ENCODE data around the gene MUS81. TPM values are rescaled to one million over a fixed set of nuclear protein-coding genes. Genes with fewer than 3 reads are reported as not detected.

MUS81 gene
- total RNA-seq, 5 donors from 2014 or later (not counting 1 experiment from before 2014, with no cell fraction given): 55.5 to 118 (median 95.6) TPM

GRCh38 chr11:65883786-65884715, 23.8 kb downstream of the MUS81 start:
- H3K27me3 ChIP-seq (replicated peaks in 1 of 2; ENCODE audit: control insufficient read depth in 2 of 2, extremely low read depth in 1 of 2, insufficient read depth in 2 of 2, low read length in 1 of 2): no peaks in the 10 kb centered on the region
- peaks cover 61 to 68% (median 63%) of the 10 kb centered on the region in 3 donors for H3K4me1 Mint-ChIP-seq
- no peak overlapping the region for H3K27ac ChIP-seq (ENCODE audit: low read length)
- H3K4me3 ChIP-seq (ENCODE audit: control insufficient read depth in 1 of 2, extremely low read depth in 1 of 2, low read length in 1 of 2): no peak overlapping the region
- H3K36me3 Mint-ChIP-seq: peaks cover 4% of the 10 kb centered on the region
- H3K4me3 Mint-ChIP-seq: no peak overlapping the region
- no peaks in the 10 kb centered on the region for H3K9me3 ChIP-seq
- H3K4me1 ChIP-seq (ENCODE audit: control insufficient read depth in 1 of 2, extremely low read depth in 1 of 2, insufficient read depth in 2 of 2, low read length in 2 of 2): peaks cover 8 to 64% of the 10 kb centered on the region in 2 experiments
- POLR2A ChIA-PET: no interaction called here
- H3K9me3 Mint-ChIP-seq: no peaks in the 10 kb centered on the region
- H3K36me3 ChIP-seq (ENCODE audit: control insufficient read depth in 2 of 2, extremely low read depth in 1 of 2, insufficient read depth in 1 of 2, low read length in 1 of 2): peaks cover 18 to 45% of the 10 kb centered on the region in 2 donors
- H3K27ac Mint-ChIP-seq: peak overlapping the region; percentile 73 to 83
- 87% methylated on average over 26 of the region's 28 CpGs for WGBS (ENCODE audit: insufficient coverage)
- CTCF ChIA-PET: interaction anchor here (0.6 to 9.7 kb wide), 23 partner anchors 10 to 173 kb away, joined by 3 to 167 read pairs (median 4); partner anchors contain the start of genes MUS81 (in 2 of the 2), BANF1 (in 1 of the 2), CFL1 (in 1 of the 2) and EIF1AD (in 1 of the 2)
- no peaks in the 10 kb centered on the region for H3K27me3 Mint-ChIP-seq
- ATAC-seq (replicated peaks in 1 of 4): no peak
- DNase-seq: peak in 1 of 35 experiments; percentile 11

GRCh38 chr11:65884716-65885092, 24.5 kb downstream of the MUS81 start:
- H3K27me3 Mint-ChIP-seq: no peaks in the 10 kb centered on the region
- H3K27ac ChIP-seq (ENCODE audit: low read length): no peak overlapping the region

GRCh38 chr11:65885231-65885630, 25.0 kb downstream of the MUS81 start:
- peaks cover 63 to 68% (median 63%) of the 10 kb centered on the region in 3 donors for H3K4me1 Mint-ChIP-seq
- Histone ChIP-seq H3K4me1 (ENCODE audit: control insufficient read depth in 1 of 2, extremely low read depth in 1 of 2, insufficient read depth in 2 of 2, low read length in 2 of 2) (peaks cover 13 to 64% of the 10 kb centered on the region in 2 experiments), H3K27me3 (replicated peaks in 1 of 2; ENCODE audit: control insufficient read depth in 2 of 2, extremely low read depth in 1 of 2, insufficient read depth in 2 of 2, low read length in 1 of 2) (no peaks in the 10 kb centered on the region), H3K4me3 (ENCODE audit: control insufficient read depth in 1 of 2, extremely low read depth in 1 of 2, low read length in 1 of 2) (no peak overlapping the region), H3K9me3 (no peaks in the 10 kb centered on the region), H3K27ac (ENCODE audit: low read length) (no peak overlapping the region), H3K36me3 (ENCODE audit: control insufficient read depth in 2 of 2, extremely low read depth in 1 of 2, insufficient read depth in 1 of 2, low read length in 1 of 2) (peaks cover 18 to 45% of the 10 kb centered on the region in 2 donors)
- H3K27ac Mint-ChIP-seq: peak overlapping the region in 1 of 2 donors; percentile 44
- ChIA-PET POLR2A (interaction anchor here in 1 of 2 donors (0.5 to 0.7 kb wide), 2 partner anchors 8 to 101 kb away, joined by 3 to 8 read pairs; no protein-coding TSS in a partner anchor), CTCF (interaction anchor here (0.6 to 9.7 kb wide), 23 partner anchors 8 to 159 kb away, joined by 3 to 167 read pairs (median 4); partner anchors contain the start of genes MUS81 (in 2 of the 2), CFL1 (in 1 of the 2), FOSL1 (in 1 of the 2) and SART1 (in 1 of the 2))
- no peaks in the 10 kb centered on the region for H3K9me3 Mint-ChIP-seq
- DNase-seq (no peak), ATAC-seq (replicated peaks in 1 of 4) (no peak)
- H3K4me3 Mint-ChIP-seq: no peak overlapping the region
- peaks cover 4% of the 10 kb centered on the region for H3K36me3 Mint-ChIP-seq
- 93% methylated on average over 7 of the region's 7 CpGs for WGBS (ENCODE audit: insufficient coverage)
- no peaks in the 10 kb centered on the region for H3K27me3 Mint-ChIP-seq

More at GRCh38 chr11:65884716-65885092, 24.5 kb downstream of the MUS81 start:
- Mint-ChIP-seq H3K4me3 (no peak overlapping the region), H3K4me1 (peaks cover 61 to 68% (median 63%) of the 10 kb centered on the region in 3 donors), H3K36me3 (peaks cover 4% of the 10 kb centered on the region), H3K9me3 (no peaks in the 10 kb centered on the region), H3K27ac (peak overlapping the region; percentile 73 to 83)
- H3K36me3 ChIP-seq (ENCODE audit: control insufficient read depth in 2 of 2, extremely low read depth in 1 of 2, insufficient read depth in 1 of 2, low read length in 1 of 2): peaks cover 18 to 45% of the 10 kb centered on the region in 2 donors
- peaks cover 10 to 64% of the 10 kb centered on the region in 2 experiments for H3K4me1 ChIP-seq (ENCODE audit: control insufficient read depth in 1 of 2, extremely low read depth in 1 of 2, insufficient read depth in 2 of 2, low read length in 2 of 2)
- ChIA-PET CTCF (interaction anchor here (0.6 to 9.7 kb wide), 26 partner anchors 9 to 173 kb away, joined by 3 to 167 read pairs (median 4); partner anchors contain the start of genes MUS81 (in 2 of the 2), BANF1 (in 1 of the 2), CFL1 (in 1 of the 2) and EIF1AD (in 1 of the 2)), POLR2A (no interaction called here)
- 22% methylated on average over 8 of the region's 9 CpGs for WGBS (ENCODE audit: insufficient coverage)
- H3K9me3 ChIP-seq: no peaks in the 10 kb centered on the region
- DNase-seq (peak; percentile 46 to 90 (median 71)), ATAC-seq (replicated peaks in 1 of 4) (peak; percentile 39 to 47 (median 45))
- no peaks in the 10 kb centered on the region for H3K27me3 ChIP-seq (replicated peaks in 1 of 2; ENCODE audit: control insufficient read depth in 2 of 2, extremely low read depth in 1 of 2, insufficient read depth in 2 of 2, low read length in 1 of 2)
- H3K4me3 ChIP-seq (ENCODE audit: control insufficient read depth in 1 of 2, extremely low read depth in 1 of 2, low read length in 1 of 2): no peak overlapping the region

GRCh38 chr11:65885808-65886536, 25.7 kb downstream of the MUS81 start:
- Histone ChIP-seq H3K4me1 (ENCODE audit: control insufficient read depth in 1 of 2, extremely low read depth in 1 of 2, insufficient read depth in 2 of 2, low read length in 2 of 2) (peaks cover 13 to 58% of the 10 kb centered on the region in 2 experiments), H3K9me3 (no peaks in the 10 kb centered on the region), H3K4me3 (ENCODE audit: control insufficient read depth in 1 of 2, extremely low read depth in 1 of 2, low read length in 1 of 2) (no peak overlapping the region), H3K27ac (ENCODE audit: low read length) (no peak overlapping the region), H3K36me3 (ENCODE audit: control insufficient read depth in 2 of 2, extremely low read depth in 1 of 2, insufficient read depth in 1 of 2, low read length in 1 of 2) (peaks cover 18 to 45% of the 10 kb centered on the region in 2 donors), H3K27me3 (replicated peaks in 1 of 2; ENCODE audit: control insufficient read depth in 2 of 2, extremely low read depth in 1 of 2, insufficient read depth in 2 of 2, low read length in 1 of 2) (no peaks in the 10 kb centered on the region)
- ChIA-PET CTCF (interaction anchor here (0.5 to 9.7 kb wide), 16 partner anchors 12 to 271 kb away, joined by 3 to 167 read pairs (median 4); partner anchors contain the start of genes CFL1 (in 1 of the 2), FOSL1 (in 1 of the 2), KAT5 (in 1 of the 2) and MUS81 (in 1 of the 2)), POLR2A (interaction anchor here in 1 of 2 donors (0.5 to 0.7 kb wide), 2 partner anchors 7 to 101 kb away, joined by 3 to 8 read pairs; no protein-coding TSS in a partner anchor)
- DNase-seq (no peak), ATAC-seq (replicated peaks in 1 of 4) (no peak)
- Mint-ChIP-seq H3K27me3 (no peaks in the 10 kb centered on the region), H3K27ac (peak overlapping the region; percentile 39 to 93), H3K4me3 (peak overlapping the region; percentile 63 to 94 (median 85)), H3K9me3 (no peaks in the 10 kb centered on the region), H3K36me3 (peaks cover 4% of the 10 kb centered on the region), H3K4me1 (peaks cover 58 to 62% (median 58%) of the 10 kb centered on the region in 3 donors)
- 95% methylated on average over 4 of the region's 12 CpGs for WGBS (ENCODE audit: insufficient coverage)

- Histone ChIP-seq H3K27ac (ENCODE audit: low read length) (peak overlapping the region; percentile 91), H3K27me3 (replicated peaks in 1 of 2; ENCODE audit: control insufficient read depth in 2 of 2, extremely low read depth in 1 of 2, insufficient read depth in 2 of 2, low read length in 1 of 2) (no peaks in the 10 kb centered on the region), H3K9me3 (no peaks in the 10 kb centered on the region), H3K4me3 (ENCODE audit: control insufficient read depth in 1 of 2, extremely low read depth in 1 of 2, low read length in 1 of 2) (peak overlapping the region in 1 of 2 donors; percentile 92), H3K36me3 (ENCODE audit: control insufficient read depth in 2 of 2, extremely low read depth in 1 of 2, insufficient read depth in 1 of 2, low read length in 1 of 2) (peaks cover 18 to 43% of the 10 kb centered on the region in 2 donors), H3K4me1 (ENCODE audit: control insufficient read depth in 1 of 2, extremely low read depth in 1 of 2, insufficient read depth in 2 of 2, low read length in 2 of 2) (peaks cover 18 to 57% of the 10 kb centered on the region in 2 experiments)
- Mint-ChIP-seq H3K36me3 (peaks cover 4% of the 10 kb centered on the region), H3K27ac (peak overlapping the region; percentile 93 to 99), H3K4me3 (peak overlapping the region; percentile 85 to 94 (median 92)), H3K4me1 (peaks cover 55 to 63% (median 59%) of the 10 kb centered on the region in 3 donors), H3K9me3 (no peaks in the 10 kb centered on the region), H3K27me3 (no peaks in the 10 kb centered on the region)
- CTCF ChIA-PET: interaction anchor here (0.8 to 9.7 kb wide), 5 partner anchors 18 to 175 kb away, joined by 3 to 167 read pairs (median 3); partner anchors contain the start of genes CFL1 (in 1 of the 2), KAT5 (in 1 of the 2) and MUS81 (in 1 of the 2)
- WGBS (ENCODE audit: insufficient coverage): 87% methylated on average over 12 of the region's 14 CpGs
- POLR2A ChIA-PET: interaction anchor here (0.5 to 0.6 kb wide), 3 partner anchors 8 to 156 kb away, joined by 4 to 6 read pairs (median 4); no protein-coding TSS in a partner anchor
- ATAC-seq (replicated peaks in 1 of 4): no peak
- no peak for DNase-seq
Measured at GRCh38 chr11:65886826-65887722, 26.8 kb downstream of the MUS81 start.

All from T-cell (primary cell).